ENCODE results near the gene IGF1R. TPM values are rescaled to one million over a fixed set of nuclear protein-coding genes. Genes with fewer than 3 reads are reported as not detected.

The IGF1R gene
- total RNA-seq, 1 donor from 2014 or later, result 47.7 TPM

- no peak for DNase-seq
- Histone ChIP-seq H3K4me3 (no peak overlapping the region), H3K27me3 (ENCODE audit: low read depth) (no peaks in the 10 kb centered on the region), H3K36me3 (no peaks in the 10 kb centered on the region), H3K27ac (no peak overlapping the region), H3K4me1 (peaks cover 23% of the 10 kb centered on the region), H3K9me3 (no peaks in the 10 kb centered on the region)
- no peak for ATAC-seq
- intact Hi-C loops (cut with DNase I), result no loop called here
- TF ChIP-seq CTCF (IDR thresholded peaks at IDR 0.05), result no peak
Measured at GRCh38 chr15:98773616-98774015, 125.3 kb downstream of the IGF1R start.

GRCh38 chr15:98774756-98775497 is 126.6 kb downstream of the IGF1R start:
- H3K27me3 ChIP-seq (ENCODE audit: low read depth), result no peaks in the 10 kb centered on the region
- no peaks in the 10 kb centered on the region for H3K36me3 ChIP-seq
- intact Hi-C loops (cut with DNase I), result no loop called here
- no peaks in the 10 kb centered on the region for H3K9me3 ChIP-seq
- ATAC-seq, result no peak
- H3K27ac ChIP-seq, result no peak overlapping the region
- DNase-seq, result no peak
- H3K4me3 ChIP-seq, result no peak overlapping the region
- peaks cover 33% of the 10 kb centered on the region for H3K4me1 ChIP-seq
- no peak for TF ChIP-seq CTCF (IDR thresholded peaks at IDR 0.05)

GRCh38 chr15:98775498-98776230 is 127.3 kb downstream of the IGF1R start:
- Histone ChIP-seq H3K27ac (no peak overlapping the region), H3K4me3 (no peak overlapping the region), H3K27me3 (ENCODE audit: low read depth) (no peaks in the 10 kb centered on the region), H3K9me3 (no peaks in the 10 kb centered on the region), H3K4me1 (peaks cover 33% of the 10 kb centered on the region), H3K36me3 (no peaks in the 10 kb centered on the region)
- no peak for DNase-seq
- TF ChIP-seq CTCF (IDR thresholded peaks at IDR 0.05), result no peak
- intact Hi-C loops (cut with DNase I), result no loop called here
- no peak for ATAC-seq

GRCh38 chr15:98776607-98777281 is 128.4 kb downstream of the IGF1R start:
- intact Hi-C loops (cut with DNase I), result no loop called here
- Histone ChIP-seq H3K4me3 (no peak overlapping the region), H3K4me1 (peaks cover 33% of the 10 kb centered on the region), H3K36me3 (no peaks in the 10 kb centered on the region), H3K9me3 (no peaks in the 10 kb centered on the region), H3K27ac (peak overlapping the region; percentile 44), H3K27me3 (ENCODE audit: low read depth) (no peaks in the 10 kb centered on the region)
- TF ChIP-seq CTCF (IDR thresholded peaks at IDR 0.05), result no peak
- ATAC-seq (peak; percentile 75 to 80), DNase-seq (peak; percentile 66)

GRCh38 chr15:98777426-98777825 is 129.1 kb downstream of the IGF1R start:
- TF ChIP-seq CTCF (IDR thresholded peaks at IDR 0.05), result no peak
- H3K27ac ChIP-seq, result peak overlapping the region; percentile 44
- no peak for ATAC-seq
- no peak for DNase-seq
- intact Hi-C loops (cut with DNase I), result no loop called here
- no peaks in the 10 kb centered on the region for H3K27me3 ChIP-seq (ENCODE audit: low read depth)
- H3K4me3 ChIP-seq, result no peak overlapping the region
- H3K9me3 ChIP-seq, result no peaks in the 10 kb centered on the region
- no peaks in the 10 kb centered on the region for H3K36me3 ChIP-seq
- peaks cover 33% of the 10 kb centered on the region for H3K4me1 ChIP-seq
